Measurements from ENCODE around the gene SPAG16.

Gene SPAG16

GRCh38 chr2:213920014-213920413 is 635.8 kb downstream of the SPAG16 start:
- Histone ChIP-seq H3K27me3 (ENCODE audit: control insufficient read depth in 1 of 2, insufficient read depth in 2 of 2, low read length in 2 of 2) (no peaks in the 10 kb centered on the region), H3K9ac (ENCODE audit: low read depth in 1 of 2, low read length in 2 of 2) (no peak overlapping the region), H3K4me1 (ENCODE audit: control insufficient read depth in 1 of 2, insufficient read depth in 2 of 2, low read length in 2 of 2) (no peaks in the 10 kb centered on the region), H3K27ac (ENCODE audit: low read depth, low read length) (no peak overlapping the region), H3K9me3 (ENCODE audit: control insufficient read depth in 1 of 2, low read length in 2 of 2) (peaks cover 17 to 18% of the 10 kb centered on the region in 2 donors), H3K36me3 (ENCODE audit: control insufficient read depth in 1 of 2, insufficient read depth in 2 of 2, low read length in 2 of 2) (no peaks in the 10 kb centered on the region), H3K4me3 (ENCODE audit: low read depth in 1 of 2, low read length in 2 of 2) (no peak overlapping the region)

GRCh38 chr2:213923543-213923942 is 639.3 kb downstream of the SPAG16 start:
- no peaks in the 10 kb centered on the region for H3K4me1 ChIP-seq (ENCODE audit: control insufficient read depth in 1 of 2, insufficient read depth in 2 of 2, low read length in 2 of 2)
- peaks cover 17 to 18% of the 10 kb centered on the region in 2 donors for H3K9me3 ChIP-seq (ENCODE audit: control insufficient read depth in 1 of 2, low read length in 2 of 2)
- H3K9ac ChIP-seq (ENCODE audit: low read depth in 1 of 2, low read length in 2 of 2) = no peak overlapping the region
- H3K27ac ChIP-seq (ENCODE audit: low read depth, low read length) = no peak overlapping the region
- no peaks in the 10 kb centered on the region for H3K36me3 ChIP-seq (ENCODE audit: control insufficient read depth in 1 of 2, insufficient read depth in 2 of 2, low read length in 2 of 2)
- H3K27me3 ChIP-seq (ENCODE audit: control insufficient read depth in 1 of 2, insufficient read depth in 2 of 2, low read length in 2 of 2) = no peaks in the 10 kb centered on the region
- no peak overlapping the region for H3K4me3 ChIP-seq (ENCODE audit: low read depth in 1 of 2, low read length in 2 of 2)

DNA sequence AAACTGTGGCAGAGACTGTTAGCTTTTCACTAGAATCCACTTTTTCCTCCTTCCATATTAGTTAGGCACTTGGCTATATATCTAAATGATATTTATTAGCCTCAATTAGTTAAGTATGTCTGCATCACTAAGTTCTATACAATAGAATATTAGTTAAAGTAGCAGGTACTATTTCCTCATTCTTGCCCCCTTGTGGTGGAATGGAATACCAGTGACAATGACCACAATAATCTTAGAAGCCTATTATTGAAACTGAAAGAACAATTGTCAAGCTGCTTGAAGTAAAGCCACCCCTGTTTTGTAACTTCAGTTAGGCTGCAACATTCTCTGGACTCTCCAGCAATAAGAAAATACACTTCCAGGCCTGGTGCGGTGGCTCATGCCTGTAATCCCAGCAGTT is 650.3 kb downstream of the SPAG16 start:
- Histone ChIP-seq H3K27ac (ENCODE audit: low read depth, low read length) (no peak overlapping the region), H3K36me3 (ENCODE audit: control insufficient read depth in 1 of 2, insufficient read depth in 2 of 2, low read length in 2 of 2) (no peaks in the 10 kb centered on the region), H3K27me3 (ENCODE audit: control insufficient read depth in 1 of 2, insufficient read depth in 2 of 2, low read length in 2 of 2) (no peaks in the 10 kb centered on the region), H3K4me3 (ENCODE audit: low read depth in 1 of 2, low read length in 2 of 2) (no peak overlapping the region), H3K9me3 (ENCODE audit: control insufficient read depth in 1 of 2, low read length in 2 of 2) (no peaks in the 10 kb centered on the region), H3K9ac (ENCODE audit: low read depth in 1 of 2, low read length in 2 of 2) (no peak overlapping the region), H3K4me1 (ENCODE audit: control insufficient read depth in 1 of 2, insufficient read depth in 2 of 2, low read length in 2 of 2) (no peaks in the 10 kb centered on the region)

GRCh38 chr2:213958086-213958485 is 673.8 kb downstream of the SPAG16 start:
- no peaks in the 10 kb centered on the region for H3K36me3 ChIP-seq (ENCODE audit: control insufficient read depth in 1 of 2, insufficient read depth in 2 of 2, low read length in 2 of 2)
- H3K4me1 ChIP-seq (ENCODE audit: control insufficient read depth in 1 of 2, insufficient read depth in 2 of 2, low read length in 2 of 2) = no peaks in the 10 kb centered on the region
- no peak overlapping the region for H3K9ac ChIP-seq (ENCODE audit: low read depth in 1 of 2, low read length in 2 of 2)
- no peaks in the 10 kb centered on the region for H3K27me3 ChIP-seq (ENCODE audit: control insufficient read depth in 1 of 2, insufficient read depth in 2 of 2, low read length in 2 of 2)
- H3K27ac ChIP-seq (ENCODE audit: low read depth, low read length) = no peak overlapping the region
- no peaks in the 10 kb centered on the region for H3K9me3 ChIP-seq (ENCODE audit: control insufficient read depth in 1 of 2, low read length in 2 of 2)
- H3K4me3 ChIP-seq (ENCODE audit: low read depth in 1 of 2, low read length in 2 of 2) = no peak overlapping the region

DNA sequence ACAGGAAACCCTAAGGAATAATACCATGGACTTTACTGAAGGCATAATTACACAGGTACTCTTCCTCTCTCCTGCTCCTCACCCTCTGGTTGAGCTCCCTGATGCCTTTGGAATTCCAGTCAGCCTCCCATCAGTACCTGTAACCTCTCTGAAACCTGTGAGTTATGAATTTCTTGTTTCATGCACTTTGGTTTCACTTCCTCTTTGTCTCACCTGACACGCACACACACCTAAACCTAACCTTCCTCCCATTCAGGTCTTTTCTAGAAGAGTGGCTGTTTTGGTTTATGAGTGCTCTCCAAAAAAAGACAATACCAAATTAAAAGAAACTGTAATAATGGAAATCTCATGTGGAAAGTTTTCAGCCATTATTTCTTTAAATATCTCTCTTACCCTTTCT is 675.3 kb downstream of the SPAG16 start:
- no peak overlapping the region for H3K4me3 ChIP-seq (ENCODE audit: low read depth in 1 of 2, low read length in 2 of 2)

GRCh38 chr2:213971536-213971935 is 687.3 kb downstream of the SPAG16 start:
- no peak overlapping the region for H3K9ac ChIP-seq (ENCODE audit: low read depth in 1 of 2, low read length in 2 of 2)
- no peak overlapping the region for H3K27ac ChIP-seq (ENCODE audit: low read depth, low read length)
- H3K4me3 ChIP-seq (ENCODE audit: low read depth in 1 of 2, low read length in 2 of 2) = no peak overlapping the region
- no peaks in the 10 kb centered on the region for H3K9me3 ChIP-seq (ENCODE audit: control insufficient read depth in 1 of 2, low read length in 2 of 2)
- no peaks in the 10 kb centered on the region for H3K27me3 ChIP-seq (ENCODE audit: control insufficient read depth in 1 of 2, insufficient read depth in 2 of 2, low read length in 2 of 2)
- H3K4me1 ChIP-seq (ENCODE audit: control insufficient read depth in 1 of 2, insufficient read depth in 2 of 2, low read length in 2 of 2) = no peaks in the 10 kb centered on the region
- H3K36me3 ChIP-seq (ENCODE audit: control insufficient read depth in 1 of 2, insufficient read depth in 2 of 2, low read length in 2 of 2) = no peaks in the 10 kb centered on the region

More for the DNA sequence above, 675.3 kb downstream of the SPAG16 start:
- H3K36me3 ChIP-seq (ENCODE audit: control insufficient read depth in 1 of 2, insufficient read depth in 2 of 2, low read length in 2 of 2) = no peaks in the 10 kb centered on the region
- H3K27me3 ChIP-seq (ENCODE audit: control insufficient read depth in 1 of 2, insufficient read depth in 2 of 2, low read length in 2 of 2) = no peaks in the 10 kb centered on the region
- no peaks in the 10 kb centered on the region for H3K4me1 ChIP-seq (ENCODE audit: control insufficient read depth in 1 of 2, insufficient read depth in 2 of 2, low read length in 2 of 2)
- H3K9me3 ChIP-seq (ENCODE audit: control insufficient read depth in 1 of 2, low read length in 2 of 2) = no peaks in the 10 kb centered on the region
- no peak overlapping the region for H3K27ac ChIP-seq (ENCODE audit: low read depth, low read length)
- no peak overlapping the region for H3K9ac ChIP-seq (ENCODE audit: low read depth in 1 of 2, low read length in 2 of 2)

DNA sequence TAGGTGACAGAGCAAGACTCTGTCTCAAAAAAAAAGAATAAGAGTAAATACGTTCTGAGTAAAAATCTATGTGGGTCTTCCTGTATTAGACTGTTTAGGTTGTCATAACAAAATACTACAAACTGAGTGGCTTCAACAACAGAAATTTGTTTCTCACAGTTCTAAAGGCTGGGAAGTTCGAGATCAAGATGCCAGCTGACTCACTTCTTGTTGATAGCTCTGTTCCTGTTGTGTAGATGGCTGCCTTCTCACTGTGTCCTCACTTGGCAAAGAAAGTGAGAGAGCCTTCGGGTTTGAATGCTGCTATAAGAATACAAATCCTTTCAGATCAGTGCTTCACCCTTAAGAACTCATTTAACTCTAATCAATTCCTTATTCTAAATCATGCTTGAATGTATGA is 696.6 kb downstream of the SPAG16 start:
- Histone ChIP-seq H3K4me3 (ENCODE audit: low read depth in 1 of 2, low read length in 2 of 2) (no peak overlapping the region), H3K36me3 (ENCODE audit: control insufficient read depth in 1 of 2, insufficient read depth in 2 of 2, low read length in 2 of 2) (no peaks in the 10 kb centered on the region), H3K9ac (ENCODE audit: low read depth in 1 of 2, low read length in 2 of 2) (no peak overlapping the region), H3K27ac (ENCODE audit: low read depth, low read length) (no peak overlapping the region), H3K27me3 (ENCODE audit: control insufficient read depth in 1 of 2, insufficient read depth in 2 of 2, low read length in 2 of 2) (no peaks in the 10 kb centered on the region), H3K9me3 (ENCODE audit: control insufficient read depth in 1 of 2, low read length in 2 of 2) (no peaks in the 10 kb centered on the region), H3K4me1 (ENCODE audit: control insufficient read depth in 1 of 2, insufficient read depth in 2 of 2, low read length in 2 of 2) (no peaks in the 10 kb centered on the region)

DNA sequence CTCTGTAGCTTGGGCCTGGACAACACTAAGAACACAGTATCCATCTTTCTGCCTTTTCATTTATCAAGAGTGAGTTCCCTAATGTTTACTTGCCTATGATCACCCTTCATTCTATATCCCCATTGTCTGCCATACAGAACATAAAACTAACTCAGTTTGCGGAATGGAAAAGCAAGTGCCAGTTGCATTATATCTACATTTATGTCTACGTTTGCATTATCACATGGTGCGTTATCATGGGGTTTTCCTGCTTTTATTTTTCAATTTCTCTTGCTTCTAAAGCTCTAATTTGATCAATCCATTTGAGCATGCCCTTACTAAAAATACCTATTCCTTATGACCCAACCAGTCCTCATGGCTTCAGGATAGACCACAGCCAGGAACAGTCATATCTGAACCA is 704.9 kb downstream of the SPAG16 start:
- Histone ChIP-seq H3K36me3 (ENCODE audit: control insufficient read depth in 1 of 2, insufficient read depth in 2 of 2, low read length in 2 of 2) (no peaks in the 10 kb centered on the region), H3K4me1 (ENCODE audit: control insufficient read depth in 1 of 2, insufficient read depth in 2 of 2, low read length in 2 of 2) (no peaks in the 10 kb centered on the region), H3K9ac (ENCODE audit: low read depth in 1 of 2, low read length in 2 of 2) (no peak overlapping the region), H3K9me3 (ENCODE audit: control insufficient read depth in 1 of 2, low read length in 2 of 2) (no peaks in the 10 kb centered on the region), H3K4me3 (ENCODE audit: low read depth in 1 of 2, low read length in 2 of 2) (no peak overlapping the region), H3K27ac (ENCODE audit: low read depth, low read length) (no peak overlapping the region), H3K27me3 (ENCODE audit: control insufficient read depth in 1 of 2, insufficient read depth in 2 of 2, low read length in 2 of 2) (no peaks in the 10 kb centered on the region)

DNA sequence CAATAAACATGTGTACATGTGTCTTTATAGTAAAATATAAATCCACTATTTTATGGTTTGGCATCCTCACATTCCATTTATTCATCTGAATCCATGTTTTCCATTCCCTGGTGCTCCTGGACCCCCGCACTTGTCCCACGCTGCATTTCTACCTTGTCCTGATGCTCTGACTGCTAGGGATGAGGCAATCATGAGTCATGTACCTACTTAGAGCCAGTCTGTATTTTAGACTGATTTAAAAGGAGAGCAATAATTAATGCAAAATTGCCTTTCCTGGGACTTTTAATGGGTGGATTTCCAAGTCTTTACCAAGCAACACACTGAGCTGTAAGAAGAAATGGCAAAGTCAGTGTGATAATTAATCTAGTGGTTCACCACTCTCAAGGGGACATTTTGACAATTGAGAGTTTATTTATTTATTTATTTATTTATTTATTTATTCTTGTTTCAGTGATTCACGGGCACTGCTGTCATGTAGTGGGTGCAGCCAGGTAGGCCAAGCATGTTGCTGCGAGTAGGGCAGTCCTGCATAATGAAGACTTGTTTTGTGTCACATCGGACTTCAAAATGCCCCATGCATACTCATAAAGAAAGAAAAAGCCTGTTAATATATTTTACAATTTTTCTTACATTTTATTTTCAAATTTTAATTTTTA is 707.3 kb downstream of the SPAG16 start:
- Histone ChIP-seq H3K36me3 (ENCODE audit: control insufficient read depth in 1 of 2, insufficient read depth in 2 of 2, low read length in 2 of 2) (no peaks in the 10 kb centered on the region), H3K27ac (ENCODE audit: low read depth, low read length) (no peak overlapping the region), H3K9ac (ENCODE audit: low read depth in 1 of 2, low read length in 2 of 2) (no peak overlapping the region), H3K27me3 (ENCODE audit: control insufficient read depth in 1 of 2, insufficient read depth in 2 of 2, low read length in 2 of 2) (no peaks in the 10 kb centered on the region), H3K9me3 (ENCODE audit: control insufficient read depth in 1 of 2, low read length in 2 of 2) (no peaks in the 10 kb centered on the region), H3K4me1 (ENCODE audit: control insufficient read depth in 1 of 2, insufficient read depth in 2 of 2, low read length in 2 of 2) (no peaks in the 10 kb centered on the region), H3K4me3 (ENCODE audit: low read depth in 1 of 2, low read length in 2 of 2) (no peak overlapping the region)

GRCh38 chr2:213995400-213996105 is 711.3 kb downstream of the SPAG16 start:
- H3K9me3 ChIP-seq (ENCODE audit: control insufficient read depth in 1 of 2, low read length in 2 of 2) = no peaks in the 10 kb centered on the region
- no peak overlapping the region for H3K4me3 ChIP-seq (ENCODE audit: low read depth in 1 of 2, low read length in 2 of 2)
- no peak overlapping the region for H3K9ac ChIP-seq (ENCODE audit: low read depth in 1 of 2, low read length in 2 of 2)
- no peaks in the 10 kb centered on the region for H3K4me1 ChIP-seq (ENCODE audit: control insufficient read depth in 1 of 2, insufficient read depth in 2 of 2, low read length in 2 of 2)
- H3K36me3 ChIP-seq (ENCODE audit: control insufficient read depth in 1 of 2, insufficient read depth in 2 of 2, low read length in 2 of 2) = no peaks in the 10 kb centered on the region
- no peak overlapping the region for H3K27ac ChIP-seq (ENCODE audit: low read depth, low read length)
- no peaks in the 10 kb centered on the region for H3K27me3 ChIP-seq (ENCODE audit: control insufficient read depth in 1 of 2, insufficient read depth in 2 of 2, low read length in 2 of 2)

Measured in duodenal mucosa (tissue), 2 donors.